HG02623 (cell line): Measurements from ENCODE around the gene PARVB.
"Not testable (repeated sequence)": the region's sequence is repeated elsewhere in the genome, so short reads cannot be mapped to it uniquely, and the experiment has no call there.

Source experiments
- ATAC-seq: cut with Tn5 transposase; IDR thresholded peaks from one replicate; pipeline ENCODE4 v1.9.1; 2021; ENCODE audit warnings: moderate library complexity; ENCODE audit not compliant: unreplicated experiment

The PARVB gene

DNA sequence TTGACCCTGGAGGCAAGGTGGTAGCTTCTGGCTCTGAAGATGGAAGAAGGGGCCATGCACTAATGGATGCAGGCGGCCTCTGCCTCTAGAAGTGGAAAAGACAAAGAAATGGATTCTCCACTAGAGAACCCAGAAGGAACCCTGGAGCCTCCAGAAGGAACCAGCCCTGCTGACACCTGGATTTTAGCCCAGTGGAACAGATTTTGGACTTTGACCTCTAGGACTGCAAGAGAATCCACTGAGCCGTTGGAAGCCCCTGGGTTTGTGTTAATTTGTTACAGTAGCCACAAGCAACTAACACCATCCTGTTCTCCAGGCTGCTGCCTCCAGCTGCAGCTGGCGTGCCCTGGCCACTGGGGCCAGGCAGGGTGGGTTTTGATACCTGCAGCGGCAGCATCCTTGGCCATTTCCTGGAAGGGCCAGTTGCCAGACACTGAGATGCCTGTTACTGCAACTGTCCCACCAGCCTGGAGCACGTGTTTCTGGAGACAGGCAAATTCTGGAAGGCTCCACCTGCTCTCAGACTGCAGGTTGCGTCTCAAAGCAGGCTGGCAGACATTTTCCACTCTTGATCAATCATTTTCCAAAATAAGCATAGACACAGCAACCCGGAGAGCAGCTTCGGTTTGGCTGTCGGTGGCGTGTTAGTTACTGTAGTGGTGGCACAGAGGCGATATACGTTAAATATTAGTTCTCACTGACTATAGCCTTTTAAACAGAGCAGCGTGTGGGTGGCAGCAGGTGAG is 79.8 kb downstream of the PARVB start:
- no peak for ATAC-seq

DNA sequence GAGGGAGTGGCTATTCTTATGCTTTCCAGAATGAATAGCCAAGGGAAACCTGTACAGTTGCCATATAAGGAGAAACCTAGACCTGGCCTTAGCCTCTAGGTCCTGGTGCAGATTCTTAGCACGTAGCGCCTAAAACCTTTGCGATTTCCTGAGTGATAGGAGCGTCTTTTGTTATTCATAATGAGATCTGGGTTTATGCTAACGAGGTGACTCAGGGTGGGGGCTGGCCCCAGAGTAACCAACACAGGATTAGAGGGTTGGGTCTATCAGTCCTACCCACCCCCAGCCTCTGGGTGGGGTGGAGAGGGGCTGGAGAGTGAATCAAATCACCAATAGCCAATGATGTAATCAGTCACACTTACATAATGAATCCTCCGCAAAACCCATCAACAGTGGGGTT is 83.2 kb downstream of the PARVB start:
- ATAC-seq: no peak

DNA sequence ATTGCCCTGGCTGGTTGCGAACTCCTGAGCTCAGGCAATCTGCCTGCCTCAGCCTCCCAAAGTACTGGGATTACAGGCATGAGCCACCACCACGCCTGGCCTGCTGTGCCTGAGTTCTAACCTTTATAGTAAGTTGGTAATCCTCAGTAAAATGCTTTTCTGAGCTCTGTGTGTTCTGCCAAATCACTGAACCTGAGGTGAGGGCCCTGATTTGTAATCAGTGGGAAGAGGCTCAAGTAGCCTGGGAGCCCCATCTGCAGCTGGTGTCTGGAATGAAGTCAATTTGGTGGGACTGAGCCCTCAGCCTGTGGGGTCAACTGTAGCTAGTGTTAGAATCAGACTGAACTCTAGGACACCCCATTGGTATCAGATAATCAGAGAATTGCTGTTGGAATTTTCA is 84.0 kb downstream of the PARVB start:
- ATAC-seq: no peak

DNA sequence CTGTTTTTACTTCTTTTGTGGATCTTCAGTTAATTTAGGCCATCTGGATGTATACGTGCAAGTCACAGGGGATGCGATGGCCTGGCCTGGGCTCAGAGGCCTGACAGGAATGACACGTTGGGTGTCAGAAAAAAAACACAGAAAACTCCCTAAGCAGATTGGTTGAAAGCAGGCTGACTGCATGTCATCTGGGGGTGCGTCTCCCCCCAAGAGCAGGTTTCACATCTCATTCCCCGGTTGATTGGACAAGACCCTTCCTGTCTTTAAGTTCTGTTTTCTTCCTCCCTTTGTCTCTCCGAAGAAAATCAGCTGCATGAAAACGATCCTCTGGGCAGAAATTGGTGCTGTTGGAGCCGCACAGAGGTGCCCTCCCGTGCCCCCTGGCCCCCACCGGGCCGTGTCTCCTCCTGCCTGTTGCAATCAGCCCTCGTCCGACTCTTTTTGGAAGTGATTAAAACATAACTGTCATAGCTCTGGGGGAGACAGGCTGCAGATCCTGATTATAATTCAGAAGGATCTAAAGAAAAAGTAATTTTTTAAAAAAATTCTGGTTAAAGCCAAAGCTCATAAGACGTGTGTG is 84.8 kb downstream of the PARVB start:
- ATAC-seq: no peak

DNA sequence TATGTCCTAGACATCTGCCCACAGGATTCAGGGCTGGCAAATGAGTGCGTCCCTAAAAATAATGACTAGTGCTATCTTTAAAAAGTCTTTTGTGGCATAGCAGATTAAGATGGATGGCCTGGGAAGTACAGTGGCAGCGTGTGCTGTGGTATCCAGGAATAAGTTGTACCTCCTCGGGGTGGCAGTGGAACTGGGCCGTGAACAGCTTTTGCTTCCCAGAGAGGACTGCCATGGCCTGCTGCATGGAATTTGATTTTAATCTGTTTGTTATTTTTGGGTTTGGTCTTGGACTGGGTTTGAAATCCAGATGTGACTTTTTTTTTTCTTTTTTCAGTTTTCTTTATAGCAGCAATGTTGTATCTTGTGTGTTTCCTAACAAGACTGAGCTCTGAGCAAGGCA is 85.3 kb downstream of the PARVB start:
- ATAC-seq: no peak

DNA sequence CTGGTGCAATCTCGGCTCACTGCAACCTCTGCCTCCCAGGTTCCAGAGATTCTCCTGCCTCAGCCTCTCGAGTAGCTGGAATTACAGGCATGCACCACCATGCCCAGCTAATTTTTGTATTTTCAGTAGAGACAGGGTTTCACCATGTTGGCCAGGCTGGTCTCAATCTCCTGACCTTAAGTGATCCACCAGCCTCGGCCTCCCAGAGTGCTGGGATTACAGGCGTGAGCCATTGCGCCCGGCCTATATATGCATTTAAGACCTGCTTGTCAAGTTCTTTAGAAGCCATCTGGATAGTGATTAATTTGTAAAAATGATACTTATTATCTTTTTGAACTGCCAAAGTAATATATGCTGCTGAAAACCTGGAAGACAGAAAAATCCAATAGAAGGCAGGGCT is 86.6 kb downstream of the PARVB start:
- not testable (repeated sequence) for ATAC-seq

DNA sequence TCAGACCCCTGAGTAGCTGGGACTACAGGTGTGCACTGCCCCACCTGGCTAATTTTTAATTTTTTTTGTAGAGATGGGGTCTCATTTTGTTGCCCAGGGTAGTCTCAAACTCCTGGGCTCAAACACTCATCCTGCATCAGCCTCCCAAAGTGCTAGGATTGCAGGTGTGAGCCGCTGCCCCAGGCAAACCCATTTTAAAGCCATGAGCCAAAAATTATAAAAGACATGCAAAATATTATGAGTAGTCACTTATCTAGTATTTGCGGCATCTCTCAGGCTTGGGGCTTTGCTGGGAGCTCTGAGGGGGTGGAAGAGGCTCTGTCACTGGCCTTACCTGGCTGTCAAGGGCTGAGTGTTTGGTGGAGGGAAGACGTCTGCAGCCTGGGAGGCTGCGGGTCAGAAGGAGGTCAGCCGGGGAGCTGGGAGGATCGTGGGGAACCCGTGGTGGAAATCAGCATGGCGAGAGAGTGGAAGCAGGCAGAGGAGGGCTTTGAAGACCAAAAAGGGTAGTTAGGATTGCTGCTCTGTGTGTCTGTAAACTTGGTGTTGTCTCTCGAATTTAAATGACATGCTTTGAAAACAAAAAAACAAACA is 87.6 kb downstream of the PARVB start:
- ATAC-seq: no peak

DNA sequence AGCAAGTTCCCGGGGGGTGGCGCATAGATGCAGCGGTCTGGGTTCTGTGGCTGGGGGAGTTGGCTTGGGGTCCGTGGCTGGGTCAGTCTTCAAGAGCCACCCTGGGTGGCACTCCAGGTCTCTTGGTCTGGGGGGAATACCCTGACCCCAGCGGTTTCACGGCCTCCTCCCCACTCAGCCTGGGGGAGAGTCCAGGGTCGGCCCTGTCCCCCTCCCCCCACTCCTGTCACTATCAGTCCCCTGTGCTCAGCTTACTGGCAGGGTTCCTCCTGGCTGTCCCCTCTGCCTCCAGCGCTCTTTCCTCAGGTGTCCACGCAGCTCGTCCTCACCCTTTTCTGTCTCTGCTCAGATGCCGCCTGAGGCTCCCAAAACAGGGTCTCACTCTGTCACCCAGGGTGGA is 88.1 kb downstream of the PARVB start:
- no peak for ATAC-seq

DNA sequence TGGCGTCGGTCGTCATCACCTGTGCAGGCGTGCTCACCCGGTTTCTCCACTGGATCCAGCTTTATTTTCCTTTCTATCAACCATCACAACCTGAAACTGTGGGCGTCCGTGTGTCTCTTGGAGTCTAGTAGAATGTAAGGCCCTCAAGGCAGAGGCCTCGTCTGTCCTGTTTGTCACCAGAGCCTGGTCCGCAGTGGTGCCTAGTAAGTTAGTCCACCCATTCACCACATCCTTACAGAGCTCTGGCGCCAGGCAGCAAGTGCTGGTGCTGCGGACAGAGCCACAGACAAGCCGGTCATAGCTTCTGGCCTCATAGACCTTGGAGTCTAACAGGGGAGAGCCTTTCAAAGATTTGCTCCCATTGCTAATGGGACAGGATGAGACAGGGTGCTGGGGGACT is 92.2 kb downstream of the PARVB start:
- no peak for ATAC-seq

DNA sequence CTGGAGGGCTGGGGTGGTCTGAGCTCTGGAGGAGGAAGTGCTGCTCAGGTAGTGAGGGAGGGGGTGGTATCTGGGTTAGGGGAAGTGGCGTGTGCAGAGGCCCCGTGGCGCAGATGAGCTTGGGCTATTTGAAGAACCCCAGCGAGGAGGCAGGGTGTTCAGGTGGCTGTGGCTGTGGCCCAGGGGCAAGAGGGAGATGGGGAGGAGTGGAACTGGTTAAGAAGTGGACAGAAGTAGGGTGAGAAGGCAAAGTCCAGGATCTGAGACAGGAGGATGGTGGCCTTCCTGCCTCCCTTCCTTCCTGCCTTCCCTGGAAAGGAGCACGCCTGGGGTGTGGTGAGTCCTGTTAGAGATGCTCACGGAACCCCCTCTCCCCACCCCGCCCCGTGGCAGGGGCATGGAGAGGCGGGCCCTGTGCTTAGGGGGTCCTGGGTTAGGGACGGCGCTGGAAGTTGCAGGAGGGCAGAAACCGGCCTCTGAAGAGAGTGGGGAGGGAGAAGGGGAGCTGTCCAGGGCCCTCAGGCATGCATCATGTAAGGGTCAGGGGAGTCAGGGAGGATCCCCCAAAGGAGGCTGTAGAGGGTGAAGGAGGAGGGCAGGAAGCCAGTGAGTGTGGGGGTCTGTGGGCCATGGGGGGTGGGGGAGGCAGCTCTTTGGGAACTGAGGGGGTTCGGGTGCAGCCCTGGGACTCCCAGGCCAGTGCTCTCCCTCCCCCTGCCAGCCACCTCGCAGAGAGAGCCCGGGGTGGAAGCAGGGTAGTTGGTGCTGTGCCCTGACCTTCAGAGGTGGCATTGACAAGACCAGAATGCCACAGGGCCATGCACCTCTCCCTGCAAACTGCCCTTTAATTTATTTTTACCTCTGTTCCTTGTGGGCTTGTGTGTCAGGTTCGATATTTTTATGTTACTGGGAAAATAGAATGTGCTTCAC is 92.9 kb downstream of the PARVB start:
- ATAC-seq: no peak

DNA sequence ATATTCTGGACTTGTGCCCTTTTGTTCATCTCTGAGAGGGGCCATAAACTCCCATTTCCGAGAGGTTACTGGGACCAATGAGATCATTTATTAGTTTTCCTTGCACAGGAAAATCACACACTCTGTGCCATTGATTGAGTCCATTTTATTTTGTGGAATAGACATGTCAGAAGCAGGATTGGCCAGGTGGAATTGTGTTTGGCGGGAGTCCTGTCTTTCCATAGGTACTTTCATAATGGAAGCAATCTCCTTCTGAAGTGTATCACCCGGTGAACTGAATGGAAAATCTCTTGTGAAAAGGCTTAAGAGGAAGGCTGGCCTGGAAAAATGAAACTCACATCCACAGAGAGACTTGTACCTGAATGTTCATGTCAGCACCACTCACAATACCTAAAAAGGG is 93.6 kb downstream of the PARVB start:
- no peak for ATAC-seq

DNA sequence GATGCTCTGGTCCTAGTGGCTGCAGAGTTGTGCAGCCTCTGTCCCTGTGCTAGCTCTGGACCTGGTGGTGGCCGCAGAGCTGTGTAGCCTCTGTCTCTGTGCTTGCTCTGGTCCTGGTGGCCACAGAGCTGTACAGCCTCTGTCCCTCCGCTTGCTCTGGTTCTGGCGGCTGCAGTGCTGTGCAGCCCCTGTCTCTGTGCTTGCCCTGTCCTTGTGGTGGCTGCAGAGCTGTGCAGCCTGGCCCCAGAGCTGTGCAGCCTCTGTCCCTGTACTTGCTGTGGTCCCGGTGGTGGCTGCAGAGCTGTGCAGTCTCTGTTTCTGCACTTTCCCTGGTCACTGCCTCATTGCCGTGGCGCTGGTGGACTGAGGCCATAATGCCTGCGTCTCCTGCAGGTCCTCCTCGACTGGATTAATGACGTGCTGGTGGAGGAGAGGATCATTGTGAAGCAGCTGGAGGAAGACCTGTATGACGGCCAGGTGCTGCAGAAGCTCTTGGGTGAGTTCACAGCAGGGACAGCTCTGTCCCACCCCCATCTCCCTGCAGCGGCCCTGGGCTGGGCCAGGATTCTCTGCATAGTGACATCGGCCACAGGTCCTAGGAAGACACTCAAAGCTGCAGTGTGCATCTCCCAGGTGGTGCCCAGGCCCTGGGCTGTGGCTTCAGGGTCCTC is 94.7 kb downstream of the PARVB start:
- no peak for ATAC-seq

DNA sequence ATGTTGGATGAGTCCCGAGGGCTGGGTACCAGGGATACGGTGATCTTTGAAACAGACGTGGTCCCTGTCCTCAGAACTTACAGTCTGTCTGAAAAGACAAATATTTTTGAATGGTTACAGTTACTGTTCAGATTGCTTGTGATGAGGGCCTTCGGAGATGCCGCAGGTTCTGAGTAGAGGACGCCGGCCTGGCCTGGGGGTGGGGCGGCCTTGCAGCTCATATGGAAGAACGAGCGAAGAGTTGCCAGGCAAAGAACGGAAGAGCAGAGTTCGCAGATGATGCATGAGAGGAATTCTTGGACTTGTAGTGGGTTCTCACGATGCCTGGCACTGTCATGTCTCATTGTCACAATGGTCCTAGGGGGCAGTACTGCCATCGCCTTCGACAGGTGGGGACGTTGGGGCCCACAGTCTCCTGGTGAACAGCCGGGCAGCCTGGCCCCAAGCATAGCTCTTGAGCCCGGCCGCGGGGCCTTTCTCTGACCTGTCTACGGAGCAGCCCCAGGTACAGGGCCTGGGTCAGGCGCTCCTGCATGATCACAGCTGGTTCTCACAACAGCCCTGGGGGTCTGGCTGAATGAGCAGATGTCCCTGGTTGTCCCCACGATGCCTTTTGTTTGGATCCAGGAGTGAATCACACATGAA is 95.7 kb downstream of the PARVB start:
- no peak for ATAC-seq

DNA sequence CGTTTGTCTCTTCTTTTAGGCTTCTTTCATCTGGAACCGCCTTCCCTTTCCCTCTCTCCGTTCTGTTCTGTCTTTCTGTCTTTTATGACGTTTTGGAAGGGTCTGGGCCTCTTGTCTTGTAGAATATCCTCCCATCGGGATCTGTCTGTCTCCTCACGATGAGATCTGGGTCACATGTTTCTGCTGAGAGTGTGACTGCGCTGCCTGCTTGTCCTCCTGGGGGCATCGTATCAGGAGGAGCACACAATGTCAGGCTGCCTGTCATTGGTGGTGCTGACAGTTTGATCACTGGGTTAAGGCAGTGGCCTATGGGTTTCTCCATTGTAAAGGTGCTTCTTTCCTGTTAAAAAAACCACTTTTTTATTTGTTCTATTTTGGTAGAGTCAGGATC is 96.2 kb downstream of the PARVB start:
- ATAC-seq: no peak

DNA sequence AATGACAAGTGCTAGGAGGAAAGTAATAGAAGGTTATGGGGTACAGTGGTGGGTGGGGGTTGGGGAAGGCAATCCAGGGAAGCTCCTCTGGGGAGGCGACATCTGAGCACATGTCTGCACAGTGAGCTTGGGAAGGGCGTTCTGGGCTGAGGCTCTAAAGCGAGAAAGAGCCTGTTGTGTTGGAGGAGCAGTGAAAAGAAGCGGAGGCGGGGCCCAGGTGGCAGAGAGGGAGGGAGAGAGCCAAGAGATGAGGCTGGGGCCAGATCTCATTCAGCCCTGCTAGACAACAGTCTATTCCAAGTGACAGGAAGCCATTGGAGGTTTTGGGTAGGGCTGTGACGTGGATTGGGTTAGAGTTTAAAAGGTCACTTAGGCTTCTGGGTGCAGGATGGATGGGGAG is 101.3 kb downstream of the PARVB start:
- no peak for ATAC-seq

DNA sequence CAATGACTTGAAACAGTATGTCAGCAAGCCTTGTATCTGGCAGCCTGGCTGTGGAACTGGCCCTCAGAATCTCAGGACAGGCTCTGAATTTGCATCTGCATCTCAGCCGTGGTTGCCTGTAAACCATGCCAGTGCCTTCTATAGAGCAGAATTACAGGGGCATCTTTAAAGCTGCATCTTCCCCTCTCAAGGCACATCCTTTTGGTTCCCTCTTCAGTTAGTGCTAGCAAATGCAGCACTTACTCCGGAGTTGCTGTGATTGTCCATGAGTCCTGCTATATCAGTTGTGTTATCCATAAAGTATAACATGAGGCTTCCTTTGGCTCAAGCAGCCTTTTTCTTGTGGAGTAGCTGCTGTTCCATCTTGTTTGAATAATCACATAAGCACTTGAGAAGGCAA is 102.7 kb downstream of the PARVB start:
- ATAC-seq: no peak

DNA sequence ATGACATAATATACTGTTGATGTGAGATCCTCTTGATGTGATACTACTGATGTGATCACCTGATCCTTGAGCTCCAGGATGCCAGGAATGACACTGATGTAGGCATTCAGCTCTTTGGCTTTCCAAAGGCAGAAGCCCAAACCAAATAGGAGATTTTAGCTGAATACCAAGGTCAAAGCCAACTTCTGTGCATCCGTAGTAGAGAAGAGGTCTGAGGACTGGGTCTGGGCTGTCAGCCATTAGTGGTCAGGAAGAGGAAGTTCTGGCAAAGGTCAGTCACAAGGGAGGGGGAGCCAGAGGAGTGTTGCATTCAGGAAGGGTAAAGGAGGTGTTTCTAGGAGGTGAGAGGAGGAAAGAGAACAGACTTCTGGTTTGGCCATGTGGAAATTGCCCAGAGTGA is 103.3 kb downstream of the PARVB start:
- ATAC-seq: no peak

DNA sequence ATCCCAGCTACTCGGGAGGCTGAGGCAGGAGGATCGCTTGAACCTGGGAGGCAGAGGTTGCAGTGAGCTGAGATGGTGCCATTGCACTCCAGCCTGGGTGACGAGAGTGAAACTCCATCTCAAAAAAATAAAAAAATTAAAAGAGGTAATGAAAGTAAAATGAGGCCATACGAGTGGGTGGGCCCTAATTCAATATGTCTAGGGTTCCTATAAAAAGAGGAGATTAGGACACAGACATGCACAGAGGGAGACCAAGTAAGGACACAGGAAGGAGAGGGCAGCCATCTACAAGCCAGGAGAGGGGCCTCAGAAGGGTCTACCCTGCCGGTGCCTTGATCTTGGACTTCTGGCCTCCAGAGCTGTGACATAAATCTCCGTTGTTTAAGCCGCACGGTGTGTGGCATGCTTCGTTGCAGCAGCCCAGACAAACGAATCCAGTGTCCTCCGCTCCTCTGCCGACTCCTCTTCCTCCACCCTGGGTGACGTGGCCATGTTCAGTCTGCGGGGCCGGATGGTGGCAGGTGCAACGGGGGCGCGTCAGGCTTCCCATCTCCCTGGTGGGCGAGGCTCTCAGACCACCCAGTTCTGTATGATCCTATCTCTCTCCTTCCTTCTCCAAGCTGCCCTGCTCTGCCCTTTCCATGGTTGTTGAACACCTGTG is 105.0 kb downstream of the PARVB start:
- ATAC-seq: no peak

DNA sequence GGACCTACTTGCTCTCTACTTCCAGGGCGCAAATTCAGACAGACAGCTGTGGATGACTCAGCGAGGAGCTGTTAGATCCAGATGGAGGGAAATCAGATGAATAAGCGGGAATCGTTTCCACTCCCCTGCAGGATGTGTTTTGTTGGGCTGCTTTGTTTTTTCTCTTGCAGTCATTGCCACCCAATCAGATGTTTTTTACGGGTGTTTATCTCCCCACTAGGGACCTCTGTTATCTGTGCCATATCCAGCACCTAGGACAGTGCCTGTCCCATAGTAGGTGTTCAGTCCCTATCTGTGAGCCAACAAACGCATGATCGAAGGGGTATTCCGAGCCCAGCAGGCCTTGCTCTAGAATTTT is 105.5 kb downstream of the PARVB start:
- no peak for ATAC-seq

DNA sequence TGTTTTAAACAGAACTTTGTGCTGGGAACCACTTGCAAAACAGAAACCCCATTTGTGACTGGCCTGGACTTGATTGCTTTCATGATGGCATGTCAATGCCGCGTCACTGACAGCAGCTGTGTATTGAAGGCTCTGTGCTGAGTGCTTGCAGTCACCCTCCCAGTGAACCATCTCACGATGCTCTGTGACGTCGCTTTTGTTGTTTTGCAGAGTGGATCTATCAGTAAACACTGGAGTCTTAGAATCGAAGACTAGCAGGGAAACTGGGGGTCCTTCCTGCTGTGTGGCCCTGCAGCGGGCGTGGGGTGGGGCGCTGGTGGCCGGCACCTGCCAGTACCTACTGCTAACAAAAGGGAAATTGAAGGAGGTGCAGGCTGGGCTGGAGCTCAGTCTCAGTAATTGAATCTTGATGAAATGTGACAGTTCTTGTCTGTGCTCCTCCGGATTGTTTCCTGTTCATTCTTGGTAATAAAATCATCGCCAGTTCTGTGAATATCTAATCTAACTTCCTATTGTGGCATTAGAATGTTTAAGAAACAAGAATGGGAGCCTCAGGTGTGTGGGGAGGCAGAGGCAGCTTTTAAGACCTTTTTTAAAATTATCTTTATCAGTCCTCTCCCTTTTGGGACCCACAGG is 106.1 kb downstream of the PARVB start:
- no peak for ATAC-seq
